GM19328 (cell line): ENCODE measurements around the gene SDK1.
"Not testable (repeated sequence)": the region's sequence is repeated elsewhere in the genome, so short reads cannot be mapped to it uniquely, and the experiment has no call there.

Source experiments
- ATAC-seq: cut with Tn5 transposase; IDR thresholded peaks from one replicate; pipeline ENCODE4 v1.9.1; 2021; ENCODE audit warnings: mild to moderate bottlenecking, moderate library complexity; ENCODE audit not compliant: unreplicated experiment

Gene SDK1

GRCh38 chr7:4205828-4206227 is 904.8 kb downstream of the SDK1 start:
- ATAC-seq, result no peak

DNA sequence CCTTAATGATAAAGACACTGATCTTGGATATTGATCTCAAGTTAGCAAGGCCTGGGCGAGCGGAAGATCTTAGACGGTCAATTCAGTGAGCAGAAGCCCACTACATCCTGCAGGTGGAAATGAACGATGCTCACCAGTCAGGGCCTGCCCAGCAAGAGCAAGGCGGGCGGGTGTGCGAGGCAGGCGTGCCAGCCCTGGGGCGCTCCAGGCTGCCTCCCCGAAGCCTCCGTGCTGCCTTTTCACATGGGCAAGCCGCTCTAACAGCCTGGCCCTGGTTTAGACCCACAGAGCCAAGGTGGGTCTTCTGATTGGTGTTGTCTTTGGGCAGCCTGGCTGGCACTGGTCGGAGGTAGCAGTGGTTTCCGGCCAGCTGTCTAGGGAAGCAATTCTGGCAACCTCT is 906.0 kb downstream of the SDK1 start:
- ATAC-seq, result no peak

GRCh38 chr7:4208086-4208485 is 907.0 kb downstream of the SDK1 start:
- no peak for ATAC-seq

- no peak for ATAC-seq
Observed at GRCh38 chr7:4208586-4208985, 907.5 kb downstream of the SDK1 start.

GRCh38 chr7:4209126-4209525 is 908.1 kb downstream of the SDK1 start:
- no peak for ATAC-seq

- no peak for ATAC-seq
Observed at GRCh38 chr7:4209966-4210365, 908.9 kb downstream of the SDK1 start.

GRCh38 chr7:4210821-4211220 is 909.8 kb downstream of the SDK1 start:
- no peak for ATAC-seq

DNA sequence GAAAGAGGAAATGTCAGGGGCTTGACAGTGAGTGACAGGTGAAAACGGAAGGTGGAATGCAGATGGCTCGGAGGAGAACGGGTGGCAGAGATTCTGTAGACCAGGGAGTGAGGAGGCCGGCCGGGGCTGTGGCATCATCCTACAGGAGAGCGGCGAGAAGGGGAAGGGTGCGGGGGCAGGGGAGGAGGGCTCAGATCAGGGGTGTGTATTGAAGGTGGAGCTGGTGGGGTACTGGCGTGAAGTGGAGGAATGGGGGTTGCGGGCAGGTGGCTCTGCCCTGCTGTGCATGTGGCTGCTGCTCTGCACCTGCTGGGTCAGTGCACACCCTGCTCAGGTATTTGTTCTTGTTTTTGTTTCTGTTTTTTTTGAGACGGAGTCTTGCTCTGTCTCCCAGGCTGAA is 910.2 kb downstream of the SDK1 start:
- no peak for ATAC-seq

- no peak for ATAC-seq
Observed at GRCh38 chr7:4212376-4212775, 911.3 kb downstream of the SDK1 start.

- no peak for ATAC-seq
Observed at GRCh38 chr7:4214291-4215155, 913.5 kb downstream of the SDK1 start.

DNA sequence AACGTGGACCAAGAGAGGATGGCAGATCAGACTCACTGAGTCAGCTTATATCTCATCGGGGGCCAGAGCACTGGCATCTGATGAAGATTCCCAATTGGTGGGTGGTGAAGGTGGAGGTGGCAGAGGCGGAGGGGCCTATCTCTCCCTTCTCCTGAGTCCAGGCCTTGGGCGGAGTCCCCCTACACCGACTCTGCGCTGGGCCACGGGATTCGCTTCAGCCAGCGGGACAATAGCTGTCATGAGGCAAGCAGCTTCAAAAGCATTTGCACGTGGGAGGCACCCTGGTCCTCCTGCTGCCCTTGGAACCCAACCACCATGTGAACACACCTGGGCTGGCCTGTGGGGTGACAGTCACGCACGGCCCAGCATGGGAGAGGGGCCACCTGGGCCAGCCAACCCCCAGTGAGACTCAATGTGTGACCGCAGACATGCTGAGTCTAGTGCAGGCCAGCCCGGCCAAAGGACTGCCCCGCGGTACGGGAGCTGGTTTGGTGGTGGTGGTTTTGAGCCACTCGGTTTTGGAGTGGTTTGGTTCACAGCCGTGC is 914.2 kb downstream of the SDK1 start:
- ATAC-seq, result no peak

- ATAC-seq, result no peak
Observed at GRCh38 chr7:4216016-4216415, 915.0 kb downstream of the SDK1 start.

DNA sequence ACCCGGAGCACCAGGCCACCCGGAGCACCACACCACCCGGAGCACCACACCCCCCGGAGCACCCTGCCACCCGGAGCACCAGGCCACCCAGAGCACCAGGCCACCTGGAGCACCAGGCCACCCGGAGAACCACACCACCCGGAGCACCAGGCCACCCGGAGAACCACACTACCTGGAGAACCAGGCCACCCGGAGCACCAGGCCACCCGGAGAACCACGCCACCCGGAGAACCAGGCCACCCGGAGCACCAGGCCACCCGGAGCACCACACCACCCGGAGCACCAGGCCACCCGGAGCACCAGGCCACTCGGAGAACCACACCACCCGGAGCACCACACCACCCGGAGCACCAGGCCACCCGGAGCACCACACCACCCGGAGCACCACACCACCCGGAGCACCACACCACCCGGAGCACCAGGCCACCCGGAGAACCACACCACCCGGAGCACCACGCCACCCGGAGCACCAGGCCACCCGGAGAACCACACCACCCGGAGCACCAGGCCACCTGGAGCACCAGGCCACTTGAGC is 916.1 kb downstream of the SDK1 start:
- not testable (repeated sequence) for ATAC-seq

- ATAC-seq, result no peak
Observed at GRCh38 chr7:4218481-4218880, 917.4 kb downstream of the SDK1 start.

DNA sequence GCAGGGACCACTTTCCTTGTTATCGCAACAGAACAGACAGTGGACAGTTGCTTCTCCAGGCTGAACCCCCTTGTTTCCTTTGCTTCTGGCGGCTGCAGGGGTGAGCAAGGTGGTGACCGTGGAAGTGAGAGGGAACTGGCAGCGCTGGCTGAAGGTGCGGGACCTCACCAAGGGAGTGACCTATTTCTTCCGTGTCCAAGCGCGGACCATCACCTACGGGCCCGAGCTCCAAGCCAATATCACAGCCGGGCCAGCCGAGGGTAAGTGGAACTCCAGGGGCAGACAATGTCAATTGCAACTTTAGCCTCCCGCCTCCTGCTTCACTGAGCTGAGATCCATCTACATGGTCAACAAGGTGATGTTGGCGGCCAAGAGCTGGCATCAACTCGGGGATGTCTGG is 919.0 kb downstream of the SDK1 start:
- no peak for ATAC-seq

DNA sequence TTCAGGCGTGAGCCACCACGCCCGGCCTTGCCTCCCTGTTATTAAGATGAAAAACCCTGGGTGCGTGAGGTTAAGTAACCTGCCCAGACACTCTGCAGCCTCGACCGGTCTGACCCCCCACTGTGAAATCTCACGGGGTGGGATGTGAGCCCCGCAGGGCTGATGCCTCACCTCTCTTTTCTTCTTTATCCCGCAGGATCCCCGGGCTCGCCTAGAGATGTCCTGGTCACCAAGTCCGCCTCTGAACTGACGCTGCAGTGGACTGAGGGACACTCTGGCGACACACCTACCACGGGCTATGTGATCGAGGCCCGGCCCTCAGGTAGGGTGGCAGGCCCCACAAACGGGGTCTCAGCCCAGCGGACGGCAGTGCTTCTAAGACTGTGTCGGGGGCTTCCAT is 920.0 kb downstream of the SDK1 start:
- no peak for ATAC-seq

GRCh38 chr7:4222676-4223075 is 921.6 kb downstream of the SDK1 start:
- no peak for ATAC-seq

DNA sequence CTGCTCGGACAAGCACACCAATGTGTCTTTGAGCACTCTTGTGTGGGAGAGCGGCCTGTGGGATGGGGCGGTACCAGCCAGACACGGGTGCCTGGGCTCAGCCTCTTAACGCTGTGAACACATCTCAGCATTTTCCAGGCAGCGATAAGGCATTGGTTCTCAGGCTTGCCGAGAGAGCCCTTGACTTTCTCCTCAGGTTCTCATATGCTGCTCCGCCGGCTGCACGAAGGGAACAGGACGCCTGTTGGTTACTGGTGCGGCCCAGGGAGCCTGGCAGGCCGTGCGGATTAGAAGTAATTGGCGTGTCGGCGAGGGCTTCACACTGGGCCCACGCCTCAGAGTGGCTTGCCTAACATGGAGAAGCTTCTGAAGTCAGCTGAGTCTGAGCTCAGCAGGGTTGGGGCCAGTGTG is 924.3 kb downstream of the SDK1 start:
- no peak for ATAC-seq

GRCh38 chr7:4225881-4226523 is 925.0 kb downstream of the SDK1 start:
- ATAC-seq, result no peak

- ATAC-seq, result no peak
Observed at GRCh38 chr7:4226524-4226882, 925.5 kb downstream of the SDK1 start.

DNA sequence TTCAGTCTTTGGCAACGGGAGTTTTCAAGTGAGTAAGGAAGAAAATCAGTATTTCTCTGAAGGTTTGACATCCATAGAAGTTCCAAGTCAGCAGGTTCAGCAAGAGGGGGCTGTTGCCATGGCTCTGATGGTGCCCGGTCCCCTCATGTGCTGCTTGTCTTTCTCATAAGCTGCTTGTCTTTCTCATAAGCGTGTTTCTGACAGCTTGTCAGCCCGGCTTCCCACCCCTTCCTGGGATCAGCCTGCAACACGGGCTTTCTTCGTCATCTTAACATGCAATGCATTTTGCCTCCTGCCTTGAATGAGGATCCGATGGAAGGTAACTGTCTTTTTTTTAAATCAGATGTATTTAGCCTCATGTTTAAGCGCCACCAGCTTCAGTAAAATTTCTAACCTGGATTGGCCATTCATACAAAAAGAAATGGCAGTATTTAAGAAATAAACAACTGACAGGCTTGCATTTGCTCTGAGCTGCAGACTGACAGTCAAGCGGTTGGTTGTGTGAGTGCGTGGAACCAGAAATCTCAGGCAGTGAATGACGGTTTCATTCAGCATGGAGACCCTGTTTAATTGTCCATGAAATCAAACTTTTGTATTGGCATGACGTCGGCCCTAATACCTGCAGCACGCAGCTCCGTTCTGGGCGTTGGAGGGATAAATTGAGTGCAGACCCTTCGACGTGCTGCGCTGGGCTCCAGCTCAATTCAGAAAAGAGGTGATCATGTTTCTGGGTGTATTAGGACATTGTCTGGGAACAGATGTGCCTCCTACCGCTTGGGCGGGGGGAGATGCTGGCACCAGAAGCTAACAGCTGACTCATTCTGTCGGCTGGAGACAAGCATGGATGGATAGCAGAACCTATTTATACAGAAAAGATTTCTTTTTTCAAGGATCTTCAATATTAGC is 926.3 kb downstream of the SDK1 start:
- no peak for ATAC-seq
